Hippocampal formation (tissue), 2 donors: ENCODE results near the gene KIFC1.
A peak's percentile ranks its signal among the peaks of the same experiment; 100 is the strongest.

ENCODE experiments used
- DNase-seq, 2 donors: peaks; one replicate each; lab custom pipeline; 2025; lab: John Stamatoyannopoulos, UW

The KIFC1 gene

DNA sequence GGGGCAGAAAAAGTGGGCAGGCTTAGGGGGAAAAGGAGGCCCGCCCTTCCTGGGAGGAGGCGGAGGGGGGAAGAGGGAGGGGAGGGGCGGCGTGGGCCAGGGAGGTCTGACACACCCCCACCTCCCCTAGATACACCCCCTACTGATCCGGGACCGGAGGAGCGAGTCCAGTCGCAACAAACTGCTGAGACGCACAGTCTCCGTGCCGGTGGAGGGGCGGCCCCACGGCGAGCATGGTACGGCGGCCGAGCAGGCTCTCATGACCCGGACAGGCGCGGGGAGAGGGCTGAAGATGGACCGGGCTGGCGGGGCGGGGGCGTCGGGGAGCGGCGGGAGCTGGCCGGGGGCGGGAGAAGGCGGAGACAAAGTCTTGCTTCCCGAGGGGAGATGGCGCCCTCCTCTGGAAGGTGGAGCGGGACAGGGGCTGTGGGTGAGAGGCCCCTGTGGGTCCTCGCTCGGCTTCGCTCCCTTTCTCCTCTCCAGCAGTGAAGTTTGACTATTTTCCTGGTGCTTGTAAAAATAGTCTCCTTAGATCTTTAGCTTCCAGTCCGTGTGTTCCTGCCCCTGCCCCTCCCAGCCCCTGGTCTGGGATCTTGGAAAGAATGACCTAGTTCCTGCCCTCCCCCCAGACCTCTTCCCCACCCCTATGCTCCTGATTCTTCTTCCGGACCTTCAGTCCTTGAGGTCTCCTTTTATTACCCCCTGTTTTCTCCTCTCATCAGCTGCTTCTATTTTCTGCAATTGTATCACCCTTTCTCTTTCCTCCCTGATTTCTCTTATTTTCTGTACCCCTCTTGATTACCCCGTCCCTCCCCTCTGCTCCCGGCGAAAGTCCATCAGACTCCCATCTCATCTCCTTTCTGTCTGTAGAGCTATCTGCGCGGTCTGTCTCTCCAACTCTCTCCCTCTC is 34.3 kb downstream of the KIFC1 start:
- DNase-seq = peak; percentile 67 to 79

DNA sequence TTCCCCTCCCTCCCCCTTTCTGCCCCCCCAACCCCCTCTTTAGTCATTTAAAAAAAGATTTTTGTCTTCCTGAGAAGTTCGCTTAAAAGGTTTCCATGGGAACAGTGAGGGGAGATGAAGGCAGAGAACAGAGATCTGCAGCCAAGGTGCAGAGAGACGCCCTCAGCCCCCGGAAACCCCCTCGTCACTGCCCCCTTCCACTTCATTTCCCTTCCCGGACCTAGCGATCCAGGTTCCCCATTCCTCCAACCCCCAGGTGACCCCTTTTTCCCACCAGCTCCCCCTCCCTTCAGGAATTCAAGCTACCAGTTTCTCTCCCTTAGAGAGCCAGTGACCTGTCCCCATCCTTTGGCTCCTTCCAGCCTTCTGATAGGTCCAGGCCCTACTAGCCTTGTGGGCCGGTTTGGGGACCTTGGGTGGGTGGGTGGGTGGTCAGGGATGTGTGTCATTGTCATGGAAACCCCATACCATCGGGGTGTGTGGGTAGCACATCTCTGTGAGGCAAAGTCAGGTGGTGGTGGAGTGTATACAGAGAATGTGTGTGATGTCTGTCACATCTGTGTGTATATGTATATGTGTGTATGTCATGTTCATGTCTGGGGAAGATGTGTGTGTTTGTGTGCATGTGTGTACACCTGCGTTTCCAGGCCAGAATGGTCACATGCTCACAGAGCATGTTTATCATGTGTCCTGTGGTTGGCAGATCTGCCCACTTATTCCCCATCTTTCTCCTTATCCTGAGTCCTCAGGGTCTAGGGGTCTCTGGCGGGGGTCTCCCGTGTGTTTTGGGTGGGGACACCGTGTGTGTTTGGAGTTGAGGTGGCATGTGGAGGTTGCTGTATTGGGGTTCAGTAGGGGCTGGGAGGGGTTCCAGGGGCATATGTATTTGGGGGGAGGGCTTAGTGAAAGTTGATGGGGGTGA is 35.2 kb downstream of the KIFC1 start:
- peak in 1 of 2 donors; percentile 40 for DNase-seq

DNA sequence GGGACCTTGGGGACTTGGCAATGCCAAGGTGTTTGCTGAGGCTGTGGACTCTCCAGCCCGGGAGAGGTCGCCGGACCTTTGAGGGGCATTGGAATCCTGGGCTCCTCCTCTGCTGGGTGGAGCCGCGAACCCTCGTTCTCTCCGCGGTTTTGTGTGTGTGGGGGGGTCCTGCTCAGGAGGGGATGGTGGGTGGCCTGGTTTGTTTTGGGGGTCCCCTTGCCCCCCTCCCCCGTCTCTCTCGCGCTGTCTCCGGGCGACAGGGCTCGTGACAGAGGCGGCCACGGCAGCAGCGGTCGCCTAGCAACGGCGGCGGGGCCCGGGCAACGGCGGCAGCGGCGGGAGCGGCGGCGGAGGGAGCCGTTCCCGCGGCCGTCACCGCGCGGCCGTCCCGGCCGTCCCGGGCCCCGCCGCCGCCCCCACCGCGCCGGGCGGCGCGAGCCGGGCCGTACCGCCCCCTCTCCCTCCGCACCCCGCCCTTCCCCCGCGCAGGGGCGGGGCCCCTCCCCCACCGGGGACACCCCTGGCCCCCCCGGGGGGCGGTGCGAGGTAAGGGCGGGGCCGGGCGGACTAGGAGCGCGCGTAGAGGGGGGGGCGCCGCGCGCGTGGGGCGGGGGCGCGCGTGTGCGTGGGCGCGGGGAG is 36.1 kb downstream of the KIFC1 start:
- DNase-seq = peak; percentile 19 to 33

DNA sequence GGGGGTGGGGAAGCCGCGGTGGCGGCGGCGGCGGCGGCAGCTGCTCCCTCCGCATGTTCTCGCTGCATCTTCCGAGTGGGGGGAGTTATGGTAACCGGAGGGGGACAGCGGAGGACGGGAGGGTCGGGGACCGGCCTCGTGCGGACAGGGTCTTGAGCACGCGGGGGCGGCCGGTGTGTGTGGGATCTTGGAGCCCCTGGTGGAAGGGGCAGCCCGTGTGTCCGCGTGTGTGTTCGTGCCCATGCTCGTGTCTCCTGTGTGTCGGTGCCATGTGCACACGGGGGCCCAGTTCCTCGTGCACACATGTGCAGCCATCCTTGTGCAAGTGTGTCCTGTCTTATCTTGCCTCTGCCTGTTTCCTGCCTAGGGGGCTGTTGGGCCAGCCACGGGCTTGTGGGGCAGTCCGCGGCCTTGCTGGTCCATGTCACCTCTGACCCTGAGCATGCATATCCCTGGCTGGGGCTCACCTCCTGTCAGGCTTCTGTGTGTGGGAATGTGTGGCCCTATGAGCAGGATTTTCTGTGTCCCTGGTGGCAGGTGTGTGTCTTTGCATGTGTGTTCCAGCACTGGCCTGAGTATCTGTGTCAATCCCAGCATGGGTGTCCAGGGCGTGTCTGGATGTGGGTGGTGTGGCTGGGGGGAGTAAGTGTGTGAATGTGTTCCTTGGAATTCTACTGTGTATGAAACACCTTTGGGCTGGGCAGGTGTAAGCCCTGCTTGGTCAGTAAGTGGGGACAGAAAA is 36.8 kb downstream of the KIFC1 start:
- DNase-seq = no peak

DNA sequence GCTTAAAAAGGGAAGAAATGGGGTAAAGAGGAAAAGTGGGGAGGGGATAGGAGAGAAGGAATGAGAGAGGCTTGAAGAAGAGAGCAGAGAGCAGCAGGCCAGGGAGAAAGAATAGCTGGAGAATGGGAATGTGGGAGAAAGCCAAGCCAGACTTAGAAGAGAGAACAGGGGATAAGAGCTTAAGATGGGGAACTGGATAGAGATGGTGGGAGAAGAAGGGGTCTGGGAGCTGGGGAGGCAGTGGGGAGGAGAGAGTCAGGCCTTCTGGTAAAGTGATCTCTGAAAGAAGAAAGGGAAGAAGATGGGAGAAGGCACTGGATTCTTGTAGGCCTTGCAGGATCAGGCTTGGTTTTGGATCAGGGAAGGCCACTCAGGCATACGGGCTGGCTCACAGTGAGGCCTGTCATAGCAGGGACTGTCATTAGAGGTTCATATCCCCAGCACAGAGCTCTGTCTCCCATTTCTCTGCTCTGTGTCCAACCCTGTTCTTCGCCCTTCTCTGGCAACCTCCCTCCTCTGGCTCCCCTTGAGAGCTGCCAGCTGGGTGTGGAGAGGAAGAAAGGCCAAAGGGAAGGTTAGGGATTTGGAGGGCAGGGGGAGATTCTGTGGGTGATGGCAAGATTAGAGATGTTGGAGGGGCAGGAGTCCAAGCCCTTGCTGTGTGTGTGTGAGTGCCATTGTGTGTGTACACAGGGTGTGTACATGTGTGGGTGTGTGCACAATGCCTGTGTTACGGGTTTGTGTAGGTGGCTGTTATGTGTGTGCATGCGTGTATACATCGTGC is 37.5 kb downstream of the KIFC1 start:
- DNase-seq = no peak

DNA sequence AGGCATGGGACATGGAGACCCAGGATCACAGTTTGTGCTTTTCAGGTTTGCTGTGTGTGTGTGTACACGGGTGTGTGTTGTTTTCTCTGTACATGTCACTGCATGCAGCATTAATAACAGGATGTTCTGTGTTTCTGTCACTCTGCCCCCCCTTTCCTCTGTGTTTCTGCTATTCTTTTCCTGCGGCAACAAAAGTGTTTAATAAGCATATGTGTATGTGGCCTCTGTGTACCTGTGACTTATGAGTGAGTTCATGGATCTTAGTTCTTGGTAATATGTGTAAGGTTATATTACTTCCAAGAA is 38.1 kb downstream of the KIFC1 start:
- DNase-seq = no peak

DNA sequence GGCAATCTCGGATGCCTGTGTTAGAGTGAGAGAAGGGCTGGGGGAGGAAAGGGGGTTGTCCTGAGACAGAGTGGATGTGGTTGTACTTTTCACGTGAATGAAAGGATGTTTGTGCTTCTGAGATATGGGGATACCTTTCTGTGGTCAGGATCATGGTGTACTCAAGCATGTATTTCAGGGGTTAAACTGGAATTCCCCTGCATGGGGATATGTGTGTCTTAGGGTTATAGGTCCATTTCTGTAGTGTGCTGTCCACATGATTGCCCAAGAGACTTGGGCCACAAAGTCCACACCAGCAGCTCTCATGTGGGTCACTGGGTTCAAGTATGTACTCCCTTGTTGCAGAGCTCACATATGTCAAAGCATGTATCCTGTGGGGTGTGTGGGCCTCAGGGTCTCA is 38.7 kb downstream of the KIFC1 start:
- DNase-seq = no peak

DNA sequence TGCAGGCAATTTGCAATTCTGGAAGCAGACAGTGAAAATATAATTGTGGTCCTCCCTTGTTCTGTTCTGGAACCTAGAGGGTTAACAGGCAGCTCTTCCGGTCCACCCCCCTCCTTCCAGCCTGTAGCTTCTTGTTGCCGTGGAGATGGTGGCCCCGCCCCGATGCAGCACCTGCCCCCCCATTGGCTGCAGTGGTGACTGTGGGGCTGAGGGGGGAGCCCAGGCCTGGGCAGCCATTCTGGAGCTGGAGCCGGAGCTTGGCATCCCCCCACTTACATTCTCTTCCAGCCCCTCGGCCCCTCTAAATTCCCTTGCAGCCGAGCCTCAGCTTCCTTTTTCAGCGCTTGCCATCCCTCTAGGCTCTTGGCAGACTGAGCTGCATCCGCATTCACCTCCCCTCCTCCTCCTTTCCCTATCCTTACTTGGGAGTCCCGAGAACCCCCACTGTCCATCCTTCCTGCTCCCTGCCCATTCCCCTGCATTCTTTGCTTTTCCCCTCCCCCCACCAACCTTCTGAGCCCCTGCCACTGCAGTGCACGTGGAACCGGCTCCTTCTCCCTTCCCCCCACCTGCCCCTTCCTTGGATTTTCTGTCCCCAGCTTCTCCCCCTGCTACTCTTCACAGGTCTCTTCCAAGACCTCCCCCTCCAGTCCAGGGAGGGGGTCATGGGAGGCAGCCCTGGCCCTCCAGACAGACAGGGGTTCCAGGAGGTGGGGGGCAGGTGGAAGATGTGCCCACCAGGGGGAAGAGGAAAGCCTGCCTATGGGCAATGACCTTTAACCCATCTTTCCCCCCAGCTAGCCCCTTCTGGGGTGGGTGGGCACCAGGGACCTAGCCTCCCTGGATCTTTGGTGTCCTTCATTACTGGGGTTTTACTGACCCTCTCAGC is 39.6 kb downstream of the KIFC1 start:
- peak; percentile 55 to 79 for DNase-seq

DNA sequence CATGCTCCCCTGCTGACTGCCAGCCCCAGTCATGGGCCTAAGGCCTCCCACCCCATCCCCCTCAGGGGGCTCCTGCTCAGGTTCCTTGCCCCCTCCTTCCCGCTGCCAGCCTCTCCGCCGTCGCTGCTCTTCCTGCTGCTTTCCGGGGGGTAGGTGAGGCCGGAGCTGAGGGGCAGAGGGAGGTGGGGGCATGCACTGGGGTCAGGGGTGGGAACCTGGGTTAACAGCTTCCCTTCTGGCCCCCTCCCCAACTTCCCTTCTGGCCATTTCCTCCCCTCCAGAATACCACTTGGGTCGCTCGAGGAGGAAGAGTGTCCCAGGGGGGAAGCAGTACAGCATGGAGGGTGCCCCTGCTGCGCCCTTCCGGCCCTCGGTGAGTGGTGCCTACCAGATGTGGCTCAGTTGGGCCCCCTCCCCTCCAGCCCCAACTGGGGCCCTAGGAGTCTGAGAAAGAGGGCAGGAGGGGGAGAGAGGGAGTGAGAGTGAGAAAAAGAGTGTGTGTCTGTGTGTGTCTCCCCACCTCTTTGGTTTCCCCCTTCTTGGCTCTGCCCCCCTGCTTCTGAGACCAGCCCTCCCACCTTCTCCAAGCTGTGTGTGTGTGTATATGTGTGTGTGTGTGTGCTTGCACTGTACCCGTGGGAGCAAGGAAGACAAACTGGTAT is 40.4 kb downstream of the KIFC1 start:
- DNase-seq = no peak

DNA sequence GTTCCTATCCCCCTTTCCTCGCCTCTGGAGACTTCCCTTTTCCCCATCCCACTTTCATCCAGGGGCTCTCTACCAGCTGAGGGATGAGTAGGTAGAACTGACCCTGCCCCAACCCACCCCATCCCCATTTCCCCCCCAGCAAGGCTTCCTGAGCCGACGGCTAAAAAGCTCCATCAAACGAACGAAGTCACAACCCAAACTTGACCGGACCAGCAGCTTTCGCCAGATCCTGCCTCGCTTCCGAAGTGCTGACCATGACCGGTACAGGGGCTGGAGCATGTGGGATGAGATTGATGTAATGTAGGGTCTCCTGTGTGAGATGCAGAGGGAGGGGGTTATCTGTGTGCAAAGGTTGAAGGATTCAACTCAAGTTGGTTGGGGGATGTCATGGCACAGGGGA is 40.9 kb downstream of the KIFC1 start:
- DNase-seq = no peak

DNA sequence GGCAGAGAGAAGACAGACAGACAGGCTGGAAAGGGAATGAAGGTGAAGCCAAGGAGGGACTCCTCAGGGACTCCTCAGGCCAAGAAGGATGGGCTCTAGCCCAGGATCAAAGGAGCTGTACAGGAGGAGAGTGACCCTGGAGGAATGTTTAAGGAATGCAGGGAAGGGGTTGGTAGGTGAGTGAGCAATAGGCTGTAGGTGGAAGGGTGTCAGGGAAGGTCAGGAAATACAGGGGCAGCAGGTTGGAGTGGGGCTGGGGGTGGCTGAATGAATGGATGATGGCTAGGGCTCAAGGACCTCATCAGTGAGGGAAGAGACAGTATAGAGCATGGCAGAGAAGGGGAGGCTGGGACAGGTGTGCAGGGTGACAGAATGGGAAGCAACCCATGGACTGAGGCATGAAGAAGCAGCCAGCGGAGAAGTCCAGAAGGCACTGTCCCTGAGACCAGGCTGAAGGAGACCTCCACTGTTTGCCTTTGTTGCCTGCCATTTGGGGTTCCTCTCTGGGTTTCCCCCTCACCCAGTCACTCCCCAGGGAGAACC is 41.4 kb downstream of the KIFC1 start:
- no peak for DNase-seq

DNA sequence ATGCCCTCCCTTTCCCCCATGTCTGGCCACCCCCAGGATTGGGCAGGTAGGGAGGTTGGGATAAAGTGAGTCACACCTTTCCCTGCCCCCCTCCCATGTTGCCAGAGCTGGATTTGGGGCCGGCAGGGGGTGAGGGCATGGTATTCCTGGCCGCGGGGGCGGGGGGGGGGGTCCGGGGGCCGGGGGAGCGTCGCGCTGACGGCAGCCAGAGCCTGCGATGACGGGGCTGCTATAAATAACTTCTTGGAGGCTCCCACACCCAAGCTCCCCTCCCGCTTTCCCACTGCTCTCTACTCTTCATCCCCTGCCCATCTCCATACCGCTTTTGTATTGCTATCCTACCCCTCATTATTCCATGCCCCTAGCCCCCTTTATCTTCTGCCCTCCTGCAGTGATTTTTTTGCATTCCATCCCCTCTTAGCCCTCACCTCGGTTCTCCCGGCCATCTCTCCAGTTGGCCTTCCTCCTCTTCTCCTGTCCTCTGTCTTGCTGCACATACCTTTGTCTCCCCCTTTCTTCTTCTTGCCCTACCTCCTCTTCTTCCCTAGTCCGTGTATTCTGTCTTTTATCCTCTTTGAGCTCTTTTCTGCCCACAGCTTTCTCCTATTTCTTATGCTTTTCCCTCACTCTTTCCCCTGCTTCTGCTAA is 42.0 kb downstream of the KIFC1 start:
- no peak for DNase-seq

DNA sequence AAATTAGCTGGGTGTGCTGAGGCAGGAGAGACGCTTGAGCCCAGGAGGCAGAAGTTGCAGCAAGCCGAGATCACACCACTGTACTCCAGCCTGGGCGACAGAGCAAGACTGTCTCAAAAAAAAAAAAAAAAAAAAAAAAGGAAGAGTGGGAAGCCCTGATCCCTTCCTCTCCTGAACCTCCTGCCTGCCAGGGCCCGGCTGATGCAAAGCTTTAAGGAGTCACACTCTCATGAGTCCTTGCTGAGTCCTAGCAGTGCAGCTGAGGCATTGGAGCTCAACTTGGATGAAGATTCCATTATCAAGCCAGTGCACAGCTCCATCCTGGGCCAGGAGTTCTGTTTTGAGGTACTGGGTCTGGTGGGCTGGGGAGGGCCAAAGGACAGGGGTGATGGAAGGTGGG is 43.3 kb downstream of the KIFC1 start:
- no peak for DNase-seq

DNA sequence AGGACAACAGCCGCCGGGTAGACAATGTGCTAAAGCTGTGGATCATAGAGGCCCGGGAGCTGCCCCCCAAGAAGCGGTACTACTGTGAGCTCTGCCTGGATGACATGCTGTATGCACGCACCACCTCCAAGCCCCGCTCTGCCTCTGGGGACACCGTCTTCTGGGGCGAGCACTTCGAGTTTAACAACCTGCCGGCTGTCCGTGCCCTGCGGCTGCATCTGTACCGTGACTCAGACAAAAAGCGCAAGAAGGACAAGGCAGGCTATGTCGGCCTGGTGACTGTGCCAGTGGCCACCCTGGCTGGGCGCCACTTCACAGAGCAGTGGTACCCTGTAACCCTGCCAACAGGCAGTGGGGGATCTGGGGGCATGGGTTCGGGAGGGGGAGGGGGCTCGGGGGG is 46.0 kb downstream of the KIFC1 start:
- DNase-seq = no peak

DNA sequence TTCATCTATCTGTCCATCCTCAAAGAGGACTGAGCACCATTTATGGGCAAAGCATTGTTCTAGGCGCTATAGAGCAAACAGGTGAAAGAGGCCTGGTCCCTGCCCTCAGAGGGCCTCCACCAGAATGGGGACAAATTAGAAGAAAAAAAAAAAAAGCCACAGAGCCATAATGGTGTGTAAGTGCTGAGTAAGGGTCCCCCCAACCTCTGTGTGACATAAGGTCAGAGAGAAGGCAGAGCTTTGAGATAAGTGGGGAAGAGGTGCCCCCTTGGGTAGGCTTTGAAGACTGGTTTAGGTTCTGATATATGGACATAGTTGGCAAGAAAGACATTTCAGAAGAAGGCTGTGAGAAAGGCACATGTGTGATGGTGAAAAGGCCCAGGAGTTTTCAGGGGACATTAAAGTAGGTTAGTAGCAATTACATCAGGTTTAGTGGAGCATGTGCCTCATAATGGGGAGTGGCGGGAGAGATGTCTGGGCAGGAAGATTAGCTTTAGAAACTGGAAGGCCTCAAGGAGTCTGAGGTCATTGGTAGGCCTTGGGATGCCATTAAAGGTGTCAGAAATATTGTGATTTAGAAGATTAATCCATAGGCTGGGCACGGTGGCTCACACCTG is 47.5 kb downstream of the KIFC1 start:
- no peak for DNase-seq

DNA sequence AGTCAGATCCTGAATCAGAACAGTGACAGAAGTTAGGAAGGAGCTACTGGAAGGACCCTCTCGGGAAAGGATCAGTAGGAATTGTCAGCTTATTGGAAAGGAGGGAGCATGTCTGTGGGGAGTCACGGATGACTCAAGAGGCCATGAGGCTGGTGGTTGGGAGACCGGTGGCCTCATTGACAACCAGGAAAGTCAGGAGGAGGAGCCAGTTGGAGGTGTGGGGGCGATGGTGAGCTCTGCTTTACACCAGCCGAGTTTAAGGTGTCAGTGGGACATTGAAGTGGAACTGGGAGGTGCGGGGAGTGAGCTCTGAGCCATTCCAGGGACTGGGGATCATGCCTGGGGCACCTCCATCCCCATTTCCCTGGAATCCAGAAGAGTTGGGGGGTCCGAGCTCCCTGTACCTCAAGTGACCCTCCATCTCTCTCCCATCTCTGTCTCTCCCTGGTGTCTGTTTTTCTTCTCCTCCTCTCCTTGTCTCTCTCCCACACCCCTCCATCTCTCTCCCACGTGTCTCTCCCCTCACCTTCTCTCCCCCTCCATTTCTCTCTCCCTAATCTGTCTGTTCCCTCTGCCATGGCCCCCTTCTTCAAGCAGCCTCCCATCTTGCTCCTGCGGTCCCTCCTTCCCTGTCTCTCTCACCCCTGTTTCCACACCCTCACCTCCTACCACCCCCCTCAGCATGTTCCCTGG is 48.5 kb downstream of the KIFC1 start:
- no peak for DNase-seq

DNA sequence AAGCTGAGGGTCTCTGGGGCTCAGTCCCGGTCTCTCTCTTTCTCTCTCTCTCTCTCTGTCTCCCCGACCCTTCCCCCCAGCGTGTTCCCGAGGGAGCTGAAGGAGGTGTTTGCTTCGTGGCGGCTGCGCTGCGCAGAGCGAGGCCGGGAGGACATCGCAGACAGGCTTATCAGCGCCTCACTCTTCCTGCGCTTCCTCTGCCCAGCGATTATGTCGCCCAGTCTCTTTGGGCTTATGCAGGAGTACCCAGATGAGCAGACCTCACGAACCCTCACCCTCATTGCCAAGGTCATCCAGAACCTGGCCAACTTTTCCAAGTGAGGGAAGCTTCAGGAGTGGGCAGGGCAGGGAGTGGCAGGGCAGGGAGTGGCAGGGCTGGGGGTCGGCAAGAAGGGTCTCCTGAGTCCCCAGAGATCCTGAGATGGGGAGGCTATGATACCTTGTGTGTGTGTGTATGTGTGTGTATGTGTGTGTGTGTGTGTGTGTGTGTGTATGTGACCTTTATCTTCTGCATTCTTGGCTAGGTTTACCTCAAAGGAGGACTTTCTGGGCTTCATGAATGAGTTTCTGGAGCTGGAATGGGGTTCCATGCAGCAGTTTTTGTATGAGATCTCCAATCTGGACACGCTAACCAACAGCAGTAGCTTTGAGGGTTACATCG is 49.2 kb downstream of the KIFC1 start:
- no peak for DNase-seq
